ENCODE measurements around the gene RDH16.

The RDH16 gene, protein sequence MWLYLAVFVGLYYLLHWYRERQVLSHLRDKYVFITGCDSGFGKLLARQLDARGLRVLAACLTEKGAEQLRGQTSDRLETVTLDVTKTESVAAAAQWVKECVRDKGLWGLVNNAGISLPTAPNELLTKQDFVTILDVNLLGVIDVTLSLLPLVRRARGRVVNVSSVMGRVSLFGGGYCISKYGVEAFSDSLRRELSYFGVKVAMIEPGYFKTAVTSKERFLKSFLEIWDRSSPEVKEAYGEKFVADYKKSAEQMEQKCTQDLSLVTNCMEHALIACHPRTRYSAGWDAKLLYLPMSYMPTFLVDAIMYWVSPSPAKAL

DNA sequence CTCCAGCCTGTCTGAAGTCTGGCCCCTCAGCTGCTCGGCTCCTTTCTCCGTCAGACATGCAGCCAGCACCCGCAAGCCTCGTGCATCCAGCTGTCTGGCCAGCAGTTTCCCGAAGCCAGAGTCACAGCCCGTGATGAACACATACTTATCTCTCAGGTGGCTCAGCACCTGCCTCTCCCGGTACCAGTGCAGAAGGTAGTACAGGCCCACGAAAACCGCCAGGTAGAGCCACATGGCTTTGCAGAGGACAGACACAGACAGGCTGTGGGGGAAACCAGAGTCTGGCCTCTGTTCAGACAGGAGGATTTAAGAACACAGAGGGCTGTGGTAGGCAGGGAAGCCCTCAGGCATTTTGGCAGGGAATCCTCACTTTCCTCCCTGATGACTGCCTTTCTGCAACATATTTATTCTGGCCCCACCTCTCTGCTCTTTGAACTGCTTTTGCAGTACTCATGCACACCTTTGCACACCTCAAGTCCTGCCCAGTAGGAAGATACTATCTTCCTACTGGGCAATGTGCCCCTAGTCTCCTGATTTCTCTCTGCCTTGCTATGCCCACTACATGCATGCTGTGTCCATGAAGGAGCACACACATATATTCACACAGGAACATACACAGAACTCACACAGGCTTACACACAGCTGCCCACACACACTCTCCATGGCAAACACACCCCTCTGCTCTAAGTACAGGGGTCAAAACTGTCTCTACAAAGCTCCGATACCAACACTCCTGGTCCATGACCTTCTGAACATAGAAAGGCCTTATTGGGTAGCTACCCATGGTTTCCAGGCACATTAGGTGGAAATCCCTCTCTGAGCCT is at the start of gene RDH16:
Gene RDH16 (minus strand): TSS at position 380 of the 824 bp plus-strand sequence. CDS start 146 bp downstream, at position 234.
- no peak for DNase-seq

DNA sequence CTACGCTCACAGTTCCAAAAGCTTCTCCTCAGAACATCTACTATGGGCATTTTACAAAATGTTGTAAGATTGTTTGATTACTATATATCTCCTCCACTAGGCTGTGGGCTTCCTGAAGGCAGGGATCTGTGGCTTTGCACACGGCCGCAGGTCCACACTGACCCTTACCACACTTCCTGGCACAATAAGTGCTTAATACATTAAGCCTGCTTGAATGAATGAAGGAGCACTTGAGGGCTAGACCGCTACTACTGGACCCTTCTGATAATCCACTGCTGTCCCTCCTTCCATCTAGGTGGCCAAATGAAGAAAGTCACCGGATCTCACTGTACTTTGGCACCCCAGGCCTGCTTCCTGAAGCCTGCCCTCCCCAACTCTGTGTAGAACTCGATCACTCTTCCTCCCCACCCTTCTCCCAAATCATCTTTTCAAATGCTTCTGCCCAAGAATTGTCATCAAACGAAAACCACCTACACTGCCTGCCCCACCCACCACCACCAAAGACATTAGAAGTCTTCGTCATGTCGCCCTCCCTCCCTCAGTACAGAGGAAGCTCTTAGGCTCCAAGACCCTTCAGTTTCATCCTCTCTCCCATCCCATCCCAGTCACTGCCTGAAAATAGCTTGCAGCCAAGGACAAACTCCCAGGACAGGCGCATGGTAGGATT is 49.5 kb upstream of the RDH16 start:
- no peak for DNase-seq

DNA sequence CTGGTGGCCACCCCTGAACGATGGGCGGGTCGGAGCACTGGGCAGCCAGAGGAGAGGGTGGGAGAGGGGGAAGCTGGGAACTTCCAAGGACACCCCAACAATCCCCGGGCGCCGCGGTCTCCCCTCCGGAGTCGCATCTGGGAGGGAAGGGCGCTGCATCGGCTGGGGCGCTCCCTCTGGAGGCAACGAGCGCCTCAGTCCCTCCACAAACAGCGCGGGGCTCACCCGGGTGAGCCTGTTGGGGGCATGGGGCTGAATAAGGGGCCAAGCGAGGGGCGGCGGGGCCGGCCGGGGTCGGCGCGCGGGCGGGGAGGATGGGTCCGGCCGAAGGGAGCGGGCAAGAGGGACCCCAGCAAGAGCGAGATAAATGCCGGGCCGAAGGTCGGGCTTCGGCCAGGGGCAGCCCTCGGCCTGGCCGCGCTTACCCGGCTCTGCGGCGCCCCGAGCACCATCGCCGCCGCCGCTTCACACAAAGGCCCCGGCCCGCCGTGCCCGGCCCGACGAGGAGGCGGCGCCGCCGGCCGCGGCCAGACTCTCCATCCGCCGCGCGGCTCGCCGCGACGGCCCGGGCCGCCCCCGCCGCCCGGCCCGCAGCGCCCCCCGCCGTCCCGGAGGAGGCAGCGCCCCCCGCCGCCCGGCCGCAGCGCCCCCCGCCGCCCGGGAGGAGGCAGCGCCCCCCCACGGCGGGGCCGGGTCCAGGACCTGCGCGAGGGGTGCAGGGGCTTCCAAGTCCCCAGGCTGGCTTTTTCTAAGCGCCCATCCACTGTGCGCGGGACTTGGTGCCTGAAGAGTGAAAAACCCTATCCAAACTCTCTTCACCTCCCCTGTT is 48.8 kb upstream of the RDH16 start, which contains the start of gene ZBTB39:
Gene ZBTB39 (minus strand): TSS at position 567 of the 829 bp plus-strand sequence. CDS start 1,629 bp downstream, outside the sequence.
- peak; percentile 96 for DNase-seq

DNA sequence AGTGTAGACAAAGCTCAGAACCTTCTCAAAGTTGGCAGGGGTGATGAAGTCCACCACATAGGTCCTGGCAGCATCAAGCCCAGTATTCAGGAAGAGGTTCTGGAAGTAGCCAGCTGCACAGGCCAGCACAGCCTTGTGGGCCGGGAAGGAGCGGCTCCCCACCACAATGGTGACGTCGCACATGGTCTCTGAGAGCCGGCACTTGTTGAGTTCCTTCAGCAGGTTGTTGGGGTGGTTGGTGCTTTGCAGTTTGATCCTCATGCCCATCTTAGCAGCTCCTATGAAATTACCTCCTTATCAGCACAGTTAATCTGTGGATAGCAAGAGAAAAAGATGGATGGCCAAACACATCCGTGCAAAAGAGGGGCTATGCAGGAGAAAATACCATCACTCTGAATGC is 47.2 kb upstream of the RDH16 start:
- DNase-seq = no peak

DNA sequence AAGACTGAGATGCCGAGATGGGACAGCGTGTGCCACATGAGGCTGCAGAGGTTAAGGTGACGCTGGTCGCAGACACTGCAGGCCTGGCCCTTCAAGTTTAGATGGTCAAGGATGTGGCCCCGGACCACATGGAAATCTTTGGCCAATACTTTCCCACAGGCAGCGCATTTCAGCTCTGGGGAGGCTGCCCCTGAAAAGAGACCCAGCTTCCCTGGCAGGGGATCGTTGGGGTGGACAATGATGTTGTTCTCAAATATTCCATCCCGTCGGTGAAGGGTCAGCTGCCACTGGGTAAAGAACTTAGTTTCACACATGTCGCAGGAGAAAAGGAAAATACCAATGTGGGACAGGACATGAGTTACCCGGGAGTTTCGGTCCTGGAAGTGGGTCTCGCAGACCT is 46.0 kb upstream of the RDH16 start:
- no peak for DNase-seq

DNA sequence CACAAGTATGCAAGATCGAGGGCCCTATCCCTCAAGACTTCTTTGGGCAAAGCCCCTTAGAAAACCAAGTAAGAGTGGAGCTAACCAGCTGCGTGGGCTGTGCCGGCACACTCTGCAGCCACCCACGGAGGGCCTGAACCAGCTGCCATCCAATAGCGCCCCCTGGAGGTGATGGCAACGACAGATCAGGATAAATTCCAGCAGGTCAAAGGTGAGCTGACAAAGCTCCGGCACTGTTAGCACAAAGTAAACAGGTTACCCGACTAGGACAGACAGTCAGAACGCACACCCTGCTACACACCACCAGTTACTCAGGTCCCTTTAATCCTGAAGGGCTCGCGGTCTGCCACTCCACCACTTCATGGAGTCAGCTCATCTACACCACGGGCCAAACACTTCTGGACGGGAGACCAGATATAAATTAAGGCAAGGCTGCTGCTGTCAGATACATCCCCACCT is 44.1 kb upstream of the RDH16 start:
- DNase-seq = peak; percentile 88

DNA sequence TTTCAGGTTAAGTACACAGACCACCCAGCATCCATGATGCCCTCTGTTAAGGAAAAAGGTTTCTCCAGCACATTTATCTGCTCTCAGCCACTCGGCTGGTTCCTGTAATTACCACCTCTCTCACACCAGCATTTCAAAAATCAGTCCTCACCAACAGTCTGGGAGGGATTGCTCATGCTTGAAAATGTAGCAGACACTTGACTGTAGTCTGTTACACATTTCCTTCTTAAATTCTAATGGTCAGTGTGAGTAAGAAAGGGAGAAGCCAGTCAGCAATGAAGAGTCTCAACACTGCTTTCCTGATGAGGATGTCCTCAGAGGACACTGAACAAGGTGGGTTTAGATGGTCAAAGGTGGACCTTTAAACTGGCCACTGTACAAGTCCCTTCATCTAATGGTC is 43.0 kb upstream of the RDH16 start:
- no peak for DNase-seq

DNA sequence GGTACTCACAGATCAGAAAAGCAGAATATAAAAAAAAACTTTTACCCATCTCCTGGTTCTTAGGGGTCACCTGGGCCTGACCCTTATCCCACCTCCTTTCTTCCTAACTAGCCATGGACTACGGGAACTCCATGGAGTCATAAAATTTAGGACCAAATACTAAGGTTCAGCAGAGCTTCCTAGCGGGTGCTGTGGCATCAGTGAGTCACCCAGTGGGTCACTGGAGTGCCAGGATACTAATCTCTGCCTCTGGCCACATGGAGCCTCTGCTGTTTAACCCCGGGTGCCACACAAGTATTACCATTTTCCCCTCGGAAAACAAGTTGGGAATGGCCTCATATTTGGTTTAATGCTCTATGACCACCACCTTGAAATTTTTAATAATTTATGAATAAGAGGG is 42.0 kb upstream of the RDH16 start:
- no peak for DNase-seq

DNA sequence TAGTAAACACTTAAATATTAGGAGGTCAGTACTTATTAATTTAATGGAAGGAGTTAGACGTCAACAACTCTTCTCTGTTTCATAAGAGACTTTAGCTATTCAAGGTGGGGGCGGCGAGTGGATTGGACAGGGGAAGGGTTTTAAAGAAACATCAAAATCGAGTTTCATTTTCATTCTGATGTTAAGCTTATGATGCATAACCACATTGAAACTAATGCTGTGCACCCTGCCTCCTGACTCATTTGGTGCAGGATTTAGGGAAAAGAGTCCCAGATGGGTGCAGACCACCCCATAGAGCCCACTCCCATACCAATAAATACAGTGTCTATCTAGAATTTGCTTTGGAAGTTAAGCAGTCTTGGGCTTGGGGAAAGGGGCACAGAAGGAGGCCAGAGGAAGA is 41.6 kb upstream of the RDH16 start:
- no peak for DNase-seq

DNA sequence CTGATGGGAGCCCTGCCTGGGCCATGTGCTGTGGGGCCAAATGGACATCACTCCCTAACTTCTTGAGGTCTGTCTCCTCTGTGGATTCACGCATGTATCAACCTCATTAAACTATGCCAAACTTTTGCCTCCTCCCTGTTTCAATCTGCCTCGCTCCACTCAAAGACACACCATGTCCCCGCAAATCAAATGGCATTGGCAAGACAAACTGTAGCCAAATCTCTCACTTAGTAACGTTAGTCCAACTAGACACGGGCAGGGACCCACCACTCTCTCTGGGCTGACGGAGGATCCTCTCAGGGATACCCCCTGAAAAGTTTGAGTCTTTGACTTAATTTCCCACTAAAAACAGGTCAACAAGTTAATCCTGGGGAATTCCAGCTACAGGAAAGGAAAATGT is 40.9 kb upstream of the RDH16 start:
- no peak for DNase-seq

DNA sequence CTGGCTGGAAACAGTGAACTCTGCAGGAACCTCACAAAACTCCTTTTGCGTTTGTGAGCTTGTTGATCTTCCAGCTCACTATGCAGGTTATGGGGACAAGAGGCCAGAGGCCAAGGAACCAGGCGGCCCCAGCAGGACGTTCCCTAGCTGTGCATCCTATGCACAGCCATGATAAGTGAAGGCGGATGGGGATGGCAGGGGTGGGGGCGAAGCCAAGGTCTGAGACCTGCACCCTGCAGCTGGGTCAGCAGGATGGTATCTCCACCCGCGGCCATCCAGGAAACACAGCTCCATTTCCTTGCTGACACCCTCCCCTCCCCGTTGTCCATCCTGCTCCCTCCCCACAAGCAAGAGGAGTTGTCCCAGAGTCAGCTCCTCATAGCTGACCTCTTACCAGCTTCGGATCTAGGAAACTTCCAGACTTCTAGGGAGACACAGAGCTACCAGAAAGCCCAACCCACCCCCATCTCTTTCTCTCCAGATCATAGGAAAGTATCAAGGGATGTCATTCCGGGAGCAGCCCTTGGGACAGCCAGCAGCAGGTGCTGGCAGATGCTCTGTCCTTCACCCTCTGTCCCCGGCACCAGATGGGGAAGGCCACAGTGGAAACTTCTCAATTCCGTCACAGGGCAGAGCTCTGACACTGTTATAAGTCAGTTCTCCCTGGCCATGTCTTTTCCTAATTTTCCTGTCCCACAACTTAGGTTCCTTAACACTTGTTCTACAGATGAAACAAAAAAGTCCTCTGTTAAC is 39.6 kb upstream of the RDH16 start:
- no peak for DNase-seq

DNA sequence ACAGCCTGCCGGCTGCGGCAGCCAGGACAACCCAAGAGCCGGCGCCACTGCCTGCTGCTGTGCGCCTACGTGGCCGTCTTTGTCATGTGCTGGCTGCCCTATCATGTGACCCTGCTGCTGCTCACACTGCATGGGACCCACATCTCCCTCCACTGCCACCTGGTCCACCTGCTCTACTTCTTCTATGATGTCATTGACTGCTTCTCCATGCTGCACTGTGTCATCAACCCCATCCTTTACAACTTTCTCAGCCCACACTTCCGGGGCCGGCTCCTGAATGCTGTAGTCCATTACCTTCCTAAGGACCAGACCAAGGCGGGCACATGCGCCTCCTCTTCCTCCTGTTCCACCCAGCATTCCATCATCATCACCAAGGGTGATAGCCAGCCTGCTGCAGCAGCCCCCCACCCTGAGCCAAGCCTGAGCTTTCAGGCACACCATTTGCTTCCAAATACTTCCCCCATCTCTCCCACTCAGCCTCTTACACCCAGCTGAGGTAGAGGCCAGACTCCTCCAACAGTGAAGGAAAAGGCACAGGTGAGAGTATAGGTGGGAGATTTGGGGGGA is 38.6 kb upstream of the RDH16 start:
- no peak for DNase-seq

DNA sequence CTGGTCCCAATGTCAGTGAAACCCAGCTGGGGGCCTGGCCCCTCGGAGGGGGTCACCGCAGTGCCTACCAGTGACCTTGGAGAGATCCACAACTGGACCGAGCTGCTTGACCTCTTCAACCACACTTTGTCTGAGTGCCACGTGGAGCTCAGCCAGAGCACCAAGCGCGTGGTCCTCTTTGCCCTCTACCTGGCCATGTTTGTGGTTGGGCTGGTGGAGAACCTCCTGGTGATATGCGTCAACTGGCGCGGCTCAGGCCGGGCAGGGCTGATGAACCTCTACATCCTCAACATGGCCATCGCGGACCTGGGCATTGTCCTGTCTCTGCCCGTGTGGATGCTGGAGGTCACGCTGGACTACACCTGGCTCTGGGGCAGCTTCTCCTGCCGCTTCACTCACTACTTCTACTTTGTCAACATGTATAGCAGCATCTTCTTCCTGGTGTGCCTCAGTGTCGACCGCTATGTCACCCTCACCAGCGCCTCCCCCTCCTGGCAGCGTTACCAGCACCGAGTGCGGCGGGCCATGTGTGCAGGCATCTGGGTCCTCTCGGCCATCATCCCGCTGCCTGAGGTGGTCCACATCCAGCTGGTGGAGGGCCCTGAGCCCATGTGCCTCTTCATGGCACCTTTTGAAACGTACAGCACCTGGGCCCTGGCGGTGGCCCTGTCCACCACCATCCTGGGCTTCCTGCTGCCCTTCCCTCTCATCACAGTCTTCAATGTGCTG is 38.0 kb upstream of the RDH16 start:
- DNase-seq = no peak

DNA sequence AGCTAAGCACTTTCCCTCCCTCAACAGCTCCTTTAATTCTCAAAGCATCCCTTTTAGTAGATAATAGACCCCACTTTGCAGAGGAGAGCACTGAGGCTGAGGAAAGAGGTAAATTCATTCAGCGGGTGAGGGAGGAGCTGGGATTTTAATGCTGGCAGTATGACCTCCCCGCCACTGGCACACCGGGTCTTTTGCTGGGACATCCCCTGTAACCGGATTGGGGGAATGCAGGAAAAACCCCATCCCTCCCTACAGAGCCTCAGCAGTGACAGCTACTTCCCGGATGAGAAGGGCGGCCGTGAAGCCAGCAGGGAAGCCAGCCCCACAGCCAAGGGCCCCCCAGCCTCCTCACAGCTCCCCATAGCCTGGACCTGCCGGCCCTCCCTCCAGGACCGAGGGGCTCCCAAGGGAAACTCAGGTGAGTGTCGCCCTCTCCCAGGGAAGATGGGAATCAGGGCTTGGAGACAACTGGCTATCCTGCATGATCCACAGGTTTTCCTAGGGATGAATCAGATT is 36.9 kb upstream of the RDH16 start:
- DNase-seq = no peak

DNA sequence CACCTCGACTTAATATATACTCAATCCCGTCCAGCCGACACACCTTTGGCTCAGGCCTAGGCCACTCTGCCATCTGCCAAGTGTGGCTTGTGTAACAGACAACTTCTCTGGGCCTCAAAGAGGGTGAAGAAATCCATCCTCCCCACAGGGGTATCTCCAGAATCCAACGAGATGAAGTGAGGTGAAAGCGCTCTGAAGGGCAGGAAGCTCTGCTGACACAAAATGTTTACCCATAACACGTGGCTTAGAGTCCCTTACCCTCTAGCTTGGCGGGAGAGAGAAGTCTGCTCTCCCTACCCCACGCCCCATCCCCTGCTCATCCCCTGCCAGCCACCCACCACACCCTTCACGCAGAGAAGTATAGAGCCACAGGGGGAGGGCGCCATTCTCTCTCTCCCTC is 35.9 kb upstream of the RDH16 start:
- DNase-seq = no peak

DNA sequence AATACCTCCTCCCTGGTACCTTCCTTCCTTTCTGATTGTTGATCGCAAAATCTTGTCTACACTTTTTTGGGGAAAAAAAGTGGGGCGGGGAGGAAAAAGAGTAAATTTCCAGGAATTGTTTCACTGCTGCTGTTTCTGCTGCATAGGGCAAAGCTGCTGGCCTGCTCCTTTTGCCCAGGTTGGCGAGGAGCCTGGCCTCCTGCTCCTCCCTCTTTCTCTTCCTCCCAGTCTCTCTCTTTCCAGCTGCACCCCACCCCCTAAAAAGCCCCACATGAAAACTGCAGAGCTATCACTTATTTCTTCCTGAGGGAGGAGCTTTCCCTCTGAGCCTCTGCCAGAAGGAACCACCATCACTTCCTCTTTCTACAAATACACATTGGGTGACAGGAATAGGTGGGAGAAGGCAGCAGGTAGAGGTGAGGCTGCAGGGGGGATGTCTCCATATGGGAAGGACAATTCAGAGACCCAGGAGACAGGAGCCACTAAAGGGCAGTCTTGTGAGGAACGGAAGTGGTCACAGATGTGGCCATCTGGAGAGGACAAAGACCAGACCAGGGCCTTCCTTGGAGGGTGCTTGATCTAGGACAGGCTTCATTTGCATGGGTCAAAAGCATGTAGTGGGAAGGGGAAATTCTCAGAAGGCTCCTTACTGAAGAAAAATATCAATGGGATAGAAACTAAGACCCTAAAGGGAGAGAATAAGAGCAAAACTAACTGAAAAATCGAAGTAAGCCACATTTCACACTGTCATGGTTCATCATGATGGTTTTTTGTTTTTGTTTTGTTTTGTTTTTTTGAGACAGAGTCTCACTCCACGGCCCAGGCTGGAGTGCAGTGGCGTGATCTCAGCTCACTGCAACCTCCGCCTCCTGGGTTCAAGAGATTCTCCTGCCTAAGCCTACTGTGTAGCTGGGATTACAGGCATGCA is 34.2 kb upstream of the RDH16 start:
- no peak for DNase-seq

DNA sequence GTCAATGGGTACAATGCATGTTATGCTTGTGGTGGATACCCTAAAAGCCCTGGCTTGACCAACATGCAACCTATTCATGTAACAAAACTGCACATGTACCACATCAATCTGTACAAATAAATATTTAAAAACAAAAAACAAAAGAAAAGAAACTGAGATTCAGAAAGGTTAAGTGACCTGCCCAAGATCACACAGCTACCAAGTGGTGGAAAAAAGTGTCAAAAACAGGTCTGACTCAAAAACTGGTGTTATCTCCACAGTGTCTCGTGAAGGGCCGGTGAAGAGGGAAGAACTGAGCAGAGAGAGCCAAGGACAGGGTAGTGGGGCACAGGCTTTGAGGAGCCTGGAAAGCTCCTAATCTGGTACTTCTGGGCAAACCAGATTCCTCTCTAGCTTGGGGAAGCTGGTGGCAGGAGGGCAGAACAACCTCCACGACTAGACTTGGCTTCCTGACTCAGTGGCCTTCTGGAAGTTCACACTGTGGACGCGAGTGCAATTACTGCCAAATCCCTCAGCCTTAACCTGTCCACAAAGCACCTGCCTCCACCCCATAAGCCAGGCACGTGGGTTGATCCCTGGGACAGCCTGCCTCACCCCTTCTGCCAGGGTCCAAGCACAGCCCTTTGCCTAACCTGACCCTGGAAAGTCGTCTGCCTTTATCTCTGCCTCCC is 33.4 kb upstream of the RDH16 start:
- DNase-seq = no peak

DNA sequence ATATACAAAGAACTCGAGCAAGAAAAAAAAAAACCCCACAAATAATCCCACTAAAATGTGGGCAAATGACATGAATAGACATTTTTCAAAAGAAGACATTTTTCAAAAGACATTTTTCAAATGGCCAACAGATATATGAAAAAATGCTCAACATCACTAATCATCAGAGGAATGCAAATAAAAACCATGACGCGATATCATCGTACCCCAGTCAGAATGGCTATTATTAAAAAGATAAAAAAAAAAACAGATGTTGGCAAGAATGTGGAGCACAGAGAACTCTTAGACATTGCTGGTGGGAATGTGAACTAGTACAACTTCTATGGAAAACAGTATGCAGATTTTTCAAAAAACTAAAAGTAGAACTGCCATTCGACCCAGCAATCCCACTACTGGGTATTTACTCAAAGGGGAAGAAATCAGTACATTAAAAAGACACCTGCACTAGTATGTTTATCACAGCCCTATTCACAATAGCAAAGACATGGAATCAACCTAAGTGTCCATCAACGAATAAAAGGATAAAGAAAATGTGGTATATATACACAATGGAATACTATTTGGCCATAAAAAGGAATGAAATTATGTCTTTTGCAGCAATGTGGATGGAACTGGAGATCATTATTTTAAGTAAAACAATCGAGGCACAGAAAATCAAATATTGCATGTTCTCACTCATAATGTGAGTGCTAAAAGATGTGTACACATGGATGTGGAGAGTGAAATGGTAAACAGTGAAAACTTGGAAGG is 32.6 kb upstream of the RDH16 start:
- no peak for DNase-seq
